Activated naive CD4-positive, alpha-beta T cell treated with anti-CD3 and anti-CD28 coated beads, Interleukin-2, amount 50 U/mL, for 16 hours (primary cell): Measurements from ENCODE around the gene RIPPLY2.
A peak's percentile ranks its signal among the peaks of the same experiment; 100 is the strongest.
"Not testable (repeated sequence)": the region's sequence is repeated elsewhere in the genome, so short reads cannot be mapped to it uniquely, and the experiment has no call there.

Source experiments
- DNase-seq: peaks from one replicate; pipeline ENCODE4 v3.0.0-alpha.2; 2020

RIPPLY2 gene

GRCh38 chr6:83860782-83861495, 7.8 kb downstream of the RIPPLY2 start:
- no peak for DNase-seq

- DNase-seq, result no peak
These were observed 9.8 kb downstream of the RIPPLY2 start for GRCh38 chr6:83862776-83863471.

GRCh38 chr6:83867043-83867442, 13.9 kb downstream of the RIPPLY2 start:
- no peak for DNase-seq

- DNase-seq, result peak; percentile 10
These were observed 14.5 kb downstream of the RIPPLY2 start for GRCh38 chr6:83867527-83868161.

GRCh38 chr6:83868639-83869038, 15.5 kb downstream of the RIPPLY2 start:
- no peak for DNase-seq

- no peak for DNase-seq
These were observed 17.5 kb downstream of the RIPPLY2 start for GRCh38 chr6:83870649-83871048.

- no peak for DNase-seq
These were observed 19.4 kb downstream of the RIPPLY2 start for GRCh38 chr6:83872386-83873118.

GRCh38 chr6:83873869-83874268, 20.7 kb downstream of the RIPPLY2 start:
- no peak for DNase-seq

- no peak for DNase-seq
These were observed 22.7 kb downstream of the RIPPLY2 start for GRCh38 chr6:83875843-83876242.

GRCh38 chr6:83878902-83879644, 25.9 kb downstream of the RIPPLY2 start:
- DNase-seq, result no peak

GRCh38 chr6:83879746-83880145, 26.6 kb downstream of the RIPPLY2 start:
- DNase-seq, result no peak

- no peak for DNase-seq
These were observed 30.1 kb downstream of the RIPPLY2 start for GRCh38 chr6:83883240-83883639.

GRCh38 chr6:83884523-83884922, 31.4 kb downstream of the RIPPLY2 start:
- no peak for DNase-seq

GRCh38 chr6:83885984-83886383, 32.8 kb downstream of the RIPPLY2 start:
- DNase-seq, result no peak

GRCh38 chr6:83889621-83890020, 36.5 kb downstream of the RIPPLY2 start:
- DNase-seq, result no peak

GRCh38 chr6:83890520-83890919, 37.4 kb downstream of the RIPPLY2 start:
- DNase-seq, result no peak

GRCh38 chr6:83891586-83891985, 38.4 kb downstream of the RIPPLY2 start:
- DNase-seq, result no peak

GRCh38 chr6:83893024-83893423, 39.9 kb downstream of the RIPPLY2 start:
- no peak for DNase-seq

GRCh38 chr6:83897094-83897493, 43.9 kb downstream of the RIPPLY2 start:
- not testable (repeated sequence) for DNase-seq

GRCh38 chr6:83901624-83902023, 48.5 kb downstream of the RIPPLY2 start:
- DNase-seq, result no peak

GRCh38 chr6:83904395-83904794, 51.2 kb downstream of the RIPPLY2 start:
- no peak for DNase-seq

GRCh38 chr6:83905648-83906047, 52.5 kb downstream of the RIPPLY2 start:
- no peak for DNase-seq
